GM12878 (cell line): ENCODE data around the gene DUOX1.

Source experiments
- RAD21 ChIP-seq: IDR thresholded peaks from 2 replicates; pipeline ENCODE4 v1.6.1; 2011; ENCODE audit warnings: mild to moderate bottlenecking, low read depth, low read length, moderate library complexity; ENCODE audit not compliant: insufficient read depth
- TF ChIP-seq, protein P1 (sequence below), 3 experiments: IDR thresholded peaks in 2 of 3; conservative IDR thresholded peaks in 1 of 3; 2 replicates each; pipeline ENCODE4 v1.5.1; 2011; ENCODE audit warnings: low read depth in 3 of 3, low read length in 3 of 3, mild to moderate bottlenecking in 3 of 3, control low read depth in 2 of 3, moderate library complexity in 2 of 3, inconsistent platforms in 1 of 3, mixed read lengths in 1 of 3; ENCODE audit not compliant: control insufficient read depth in 2 of 3, insufficient read depth in 1 of 3; ENCODE audit errors: extremely low read depth in 1 of 3

DNA sequence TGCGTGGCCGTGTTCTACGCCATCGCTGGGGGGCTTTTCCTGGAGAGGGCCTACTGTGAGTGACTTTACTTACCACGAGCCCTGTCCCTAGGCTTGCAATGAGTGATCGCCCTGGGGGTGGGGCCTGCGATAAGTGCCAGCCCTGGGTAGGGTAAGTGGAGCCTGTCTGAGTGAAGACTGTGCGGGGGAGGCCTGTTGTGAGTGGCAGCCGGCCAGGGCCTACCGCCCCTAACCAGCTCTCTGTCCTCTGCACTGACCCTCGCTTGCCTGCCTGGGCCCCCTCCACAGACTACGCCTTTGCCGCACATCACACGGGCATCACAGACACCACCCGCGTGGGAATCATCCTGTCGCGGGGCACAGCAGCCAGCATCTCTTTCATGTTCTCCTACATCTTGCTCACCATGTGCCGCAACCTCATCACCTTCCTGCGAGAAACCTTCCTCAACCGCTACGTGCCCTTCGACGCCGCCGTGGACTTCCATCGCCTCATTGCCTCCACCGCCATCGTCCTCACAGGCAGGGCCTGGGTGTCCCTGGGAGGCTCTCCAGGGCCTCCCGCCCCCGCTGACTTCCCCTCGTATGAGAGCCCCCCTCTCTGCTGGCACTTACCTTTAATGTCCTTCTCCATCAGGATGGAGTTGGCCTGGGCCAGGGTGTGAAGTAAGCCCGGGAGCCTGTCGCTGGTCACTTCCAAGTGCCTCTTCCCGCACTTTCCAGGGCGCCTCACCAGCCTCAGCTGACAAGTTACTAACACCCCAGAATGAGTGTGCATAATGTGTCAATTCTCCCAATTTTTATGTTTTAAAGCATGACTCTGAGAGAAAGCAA is 22.4 kb downstream of the DUOX1 start:
- no peak for TF ChIP-seq RAD21
- TF ChIP-seq, protein P1, sequence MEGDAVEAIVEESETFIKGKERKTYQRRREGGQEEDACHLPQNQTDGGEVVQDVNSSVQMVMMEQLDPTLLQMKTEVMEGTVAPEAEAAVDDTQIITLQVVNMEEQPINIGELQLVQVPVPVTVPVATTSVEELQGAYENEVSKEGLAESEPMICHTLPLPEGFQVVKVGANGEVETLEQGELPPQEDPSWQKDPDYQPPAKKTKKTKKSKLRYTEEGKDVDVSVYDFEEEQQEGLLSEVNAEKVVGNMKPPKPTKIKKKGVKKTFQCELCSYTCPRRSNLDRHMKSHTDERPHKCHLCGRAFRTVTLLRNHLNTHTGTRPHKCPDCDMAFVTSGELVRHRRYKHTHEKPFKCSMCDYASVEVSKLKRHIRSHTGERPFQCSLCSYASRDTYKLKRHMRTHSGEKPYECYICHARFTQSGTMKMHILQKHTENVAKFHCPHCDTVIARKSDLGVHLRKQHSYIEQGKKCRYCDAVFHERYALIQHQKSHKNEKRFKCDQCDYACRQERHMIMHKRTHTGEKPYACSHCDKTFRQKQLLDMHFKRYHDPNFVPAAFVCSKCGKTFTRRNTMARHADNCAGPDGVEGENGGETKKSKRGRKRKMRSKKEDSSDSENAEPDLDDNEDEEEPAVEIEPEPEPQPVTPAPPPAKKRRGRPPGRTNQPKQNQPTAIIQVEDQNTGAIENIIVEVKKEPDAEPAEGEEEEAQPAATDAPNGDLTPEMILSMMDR (IDR thresholded peaks at IDR 0.05 in 2 of 3, conservative IDR thresholded peaks at IDR 0.05 in 1 of 3; ENCODE audit: control insufficient read depth in 2 of 3, extremely low read depth in 1 of 3, insufficient read depth in 1 of 3, low read depth in 3 of 3, low read length in 3 of 3), result no peak
